Fibroblast of upper back skin (primary cell): ENCODE data around the gene NEK9.
"Not testable (repeated sequence)": the region's sequence is repeated elsewhere in the genome, so short reads cannot be mapped to it uniquely, and the experiment has no call there.

Experiments used
- DNase-seq: peaks from one replicate; pipeline ENCODE4 v3.0.0-alpha.2; 2013

NEK9 gene

GRCh38 chr14:75143761-75144527 is 17.1 kb upstream of the NEK9 start:
- DNase-seq, result no peak

DNA sequence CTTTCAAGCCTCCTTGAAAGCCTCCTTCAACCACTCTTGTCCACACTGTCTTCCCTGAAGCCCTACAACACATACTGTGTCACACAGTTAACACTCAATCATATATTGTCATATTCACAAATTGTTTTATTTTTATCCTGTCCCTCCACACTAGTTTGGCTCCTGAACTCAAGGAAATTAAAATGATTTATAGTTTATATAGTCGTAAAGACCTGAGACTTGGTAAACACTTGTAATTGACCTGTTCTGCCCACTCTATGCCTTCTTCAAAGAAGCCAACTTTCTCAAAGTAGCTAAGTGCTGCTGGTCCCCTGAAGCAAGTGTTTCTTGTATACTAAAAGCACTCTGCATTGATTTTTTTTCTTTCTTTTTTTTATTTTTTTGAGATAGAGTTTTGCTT is 15.6 kb upstream of the NEK9 start:
- no peak for DNase-seq

DNA sequence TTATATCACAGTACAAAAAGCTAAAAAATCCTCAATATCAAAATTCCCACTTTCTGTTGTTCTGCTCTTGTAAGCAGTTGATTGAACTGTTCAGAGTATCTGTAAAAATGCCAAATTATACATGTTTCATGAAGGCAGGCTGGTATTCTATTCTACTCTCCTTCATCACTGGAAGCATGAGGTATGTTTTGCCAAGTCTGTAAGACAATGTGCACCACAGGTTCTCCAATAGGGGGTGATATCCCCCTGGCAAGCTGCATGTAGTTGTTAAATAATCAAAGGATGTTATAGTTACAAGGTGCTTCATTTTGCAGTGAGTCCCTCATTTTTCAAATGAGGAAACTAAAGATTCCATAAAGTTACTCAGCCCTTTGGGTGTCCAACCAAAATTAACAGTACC is 15.1 kb upstream of the NEK9 start:
- DNase-seq, result peak; percentile 34

GRCh38 chr14:75141062-75141461 is 14.2 kb upstream of the NEK9 start:
- no peak for DNase-seq

DNA sequence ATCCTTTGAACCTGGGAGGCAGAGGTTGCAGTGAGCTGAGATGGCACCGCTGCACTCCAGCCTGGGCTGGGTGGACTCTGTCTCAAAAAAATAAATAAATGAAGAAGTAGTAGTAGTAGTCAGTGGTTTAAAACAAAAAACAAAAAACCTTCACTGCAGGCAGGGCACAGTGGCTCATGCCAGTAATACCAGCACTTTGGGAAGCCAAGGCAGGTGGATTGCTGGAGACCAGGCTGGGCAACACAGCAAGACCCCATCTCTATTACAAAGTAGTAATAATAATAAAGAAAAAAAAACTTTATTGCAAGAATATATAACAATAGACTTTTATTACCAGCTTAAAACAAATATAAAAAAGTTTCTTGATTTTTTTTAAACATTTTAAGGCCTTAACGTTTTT is 13.8 kb upstream of the NEK9 start:
- DNase-seq, result no peak

DNA sequence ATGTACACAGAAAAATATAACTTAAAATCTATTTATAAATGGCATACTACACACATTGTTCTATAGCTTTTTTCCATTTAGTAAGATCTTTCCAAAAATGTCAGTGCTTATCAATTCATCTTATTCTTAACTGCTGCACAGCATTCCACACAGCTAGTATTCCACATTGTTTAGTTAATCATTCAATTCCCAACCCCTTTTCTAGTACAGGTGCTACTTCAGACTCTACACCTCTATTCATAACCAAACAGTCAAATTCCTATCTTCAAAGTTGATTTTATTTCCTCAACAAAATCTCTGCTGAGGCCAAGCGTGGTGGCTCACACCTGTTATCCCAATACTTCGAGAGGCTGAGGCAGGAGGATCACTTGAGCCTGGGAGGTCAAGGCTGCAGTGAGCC is 12.3 kb upstream of the NEK9 start:
- no peak for DNase-seq

DNA sequence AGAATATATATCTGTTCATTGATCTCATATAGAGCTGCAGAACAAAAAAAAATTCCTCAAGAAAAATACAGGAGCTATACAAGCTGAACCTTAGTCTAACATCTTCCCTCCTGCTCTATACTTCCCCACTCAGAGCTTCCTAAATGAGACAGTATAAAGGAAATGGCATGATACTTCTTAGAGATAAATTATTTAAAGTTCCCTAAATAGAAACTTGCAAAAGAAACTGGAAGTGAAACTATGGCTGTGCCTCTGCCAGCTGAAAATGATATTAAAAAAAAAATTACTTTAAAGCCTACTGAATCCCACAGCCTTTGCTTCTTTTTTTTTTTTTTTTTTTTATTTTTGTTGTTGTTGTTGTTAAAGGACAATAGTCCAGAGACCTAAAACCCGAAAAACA is 11.6 kb upstream of the NEK9 start:
- DNase-seq, result no peak

DNA sequence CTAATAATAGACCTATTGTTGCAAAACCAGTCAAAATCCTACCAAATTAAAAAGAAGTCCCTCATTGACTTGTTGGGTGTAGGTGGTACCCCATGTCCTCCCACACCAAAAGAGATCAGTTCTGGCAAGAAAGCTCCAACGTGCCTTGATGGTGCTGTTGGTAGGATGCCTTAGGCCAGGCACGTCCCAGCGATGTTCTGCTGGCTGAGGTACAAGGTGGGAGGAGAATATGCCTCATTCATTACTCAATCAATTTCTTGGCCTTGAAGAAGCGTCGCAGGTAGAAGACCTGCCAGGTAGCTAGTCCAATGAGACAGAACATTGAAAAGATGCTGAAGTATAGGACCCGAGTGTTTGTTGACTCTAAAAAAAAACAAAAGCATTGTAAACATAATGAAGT is 7.8 kb upstream of the NEK9 start:
- no peak for DNase-seq

GRCh38 chr14:75133597-75133996 is 6.7 kb upstream of the NEK9 start:
- DNase-seq, result no peak

DNA sequence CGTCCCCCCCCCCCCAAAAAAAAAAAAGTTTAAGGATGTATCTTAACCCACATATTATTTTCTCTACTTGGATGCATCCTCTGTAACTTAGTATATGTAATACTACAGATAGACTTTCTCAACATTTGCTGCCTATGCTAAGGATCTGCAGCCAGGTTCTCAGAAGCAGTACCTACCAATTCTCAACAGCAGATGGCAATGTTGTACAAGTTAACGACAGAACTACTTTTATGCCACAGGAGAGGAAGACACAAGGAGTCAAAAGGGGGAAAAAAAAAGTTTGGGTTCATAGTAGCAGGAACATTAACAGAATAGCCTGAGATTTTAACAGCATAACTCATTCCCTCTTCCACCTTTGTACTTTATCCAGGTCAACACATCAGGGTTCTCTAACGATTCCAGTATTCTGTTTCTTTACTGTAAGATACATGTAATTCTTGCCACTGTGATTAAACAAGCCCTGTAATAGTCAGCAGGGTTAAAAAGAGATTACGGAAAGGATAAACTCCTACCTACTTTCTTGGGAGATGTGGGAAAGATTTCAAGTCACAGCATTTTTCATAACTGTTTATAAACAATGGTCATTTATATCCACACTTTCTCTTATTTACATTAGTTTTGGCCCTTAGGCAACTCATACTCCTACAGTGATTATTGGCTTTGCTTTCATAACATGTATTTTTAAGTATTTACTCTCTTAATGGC is 5.7 kb upstream of the NEK9 start:
- DNase-seq, result peak; percentile 76

GRCh38 chr14:75128596-75128990 is 1.7 kb upstream of the NEK9 start:
- DNase-seq, result no peak

DNA sequence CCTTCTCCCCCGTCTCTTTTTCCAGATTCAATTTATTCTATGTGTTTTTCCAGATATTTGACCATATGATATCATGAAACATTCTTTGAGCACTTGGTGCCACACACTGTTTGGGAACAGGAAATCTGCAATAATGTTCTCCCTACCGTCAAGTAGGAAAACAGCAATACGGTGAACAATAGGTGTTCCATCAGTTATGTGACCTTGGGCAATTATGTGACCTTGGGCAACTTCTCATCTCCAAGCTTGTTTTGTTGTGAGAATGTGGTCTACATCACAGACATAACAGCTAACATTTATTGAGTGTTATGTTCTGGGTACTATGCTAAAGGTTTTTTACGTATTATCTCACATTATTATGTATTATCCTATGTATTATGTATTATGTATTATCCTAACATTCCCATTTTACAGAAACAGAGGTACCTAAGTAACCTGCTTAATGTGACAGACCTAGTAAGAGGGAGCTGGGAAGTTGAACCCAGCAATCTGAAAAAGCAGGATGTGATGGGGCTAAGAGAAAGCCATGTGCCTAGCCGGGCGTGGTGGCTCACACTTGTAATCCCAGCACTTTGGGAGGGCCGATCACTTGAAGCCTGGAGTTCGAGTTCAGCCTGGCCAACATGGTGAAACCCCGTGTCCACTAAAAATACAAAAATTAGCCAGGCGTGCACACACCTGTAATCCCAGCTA is 1.2 kb upstream of the NEK9 start:
- DNase-seq, result no peak

DNA sequence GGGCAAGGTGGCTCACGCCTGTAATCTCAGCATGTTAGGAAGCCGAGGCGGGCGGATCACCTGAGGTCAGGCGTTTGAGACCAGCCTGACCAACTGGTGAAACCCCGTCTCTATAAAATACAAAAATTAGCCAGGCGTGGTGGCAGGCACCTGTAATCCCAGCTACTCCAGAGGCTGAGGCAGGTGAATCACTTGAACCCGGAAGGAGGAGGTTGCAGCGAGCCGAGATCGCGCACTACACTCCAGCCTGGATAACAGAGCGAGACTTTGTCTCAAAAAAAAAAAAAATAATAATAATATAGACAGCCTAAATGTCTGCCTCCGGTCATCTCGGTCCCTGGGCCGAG is 599 bp upstream of the NEK9 start:
- not testable (repeated sequence) for DNase-seq

DNA sequence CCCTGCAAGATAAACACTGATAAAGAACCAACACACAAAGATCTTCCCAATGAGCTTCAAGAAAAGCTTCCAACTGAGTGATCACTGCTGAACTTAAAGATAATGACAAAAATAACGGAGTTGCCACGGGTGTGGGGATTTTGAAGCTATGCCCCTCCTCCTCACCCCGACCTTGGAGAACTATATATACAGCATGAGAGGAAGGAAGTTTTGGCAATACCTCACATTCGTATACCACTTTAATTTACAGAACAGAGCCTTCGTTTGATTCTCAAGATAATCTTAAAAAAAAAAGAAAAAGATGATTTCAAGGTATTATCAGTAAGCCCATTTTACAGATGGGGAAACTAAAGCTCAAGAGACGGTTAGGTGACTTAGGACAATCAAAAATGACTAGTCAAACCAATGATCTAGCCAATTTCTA is 715 bp downstream of the NEK9 start:
- no peak for DNase-seq

DNA sequence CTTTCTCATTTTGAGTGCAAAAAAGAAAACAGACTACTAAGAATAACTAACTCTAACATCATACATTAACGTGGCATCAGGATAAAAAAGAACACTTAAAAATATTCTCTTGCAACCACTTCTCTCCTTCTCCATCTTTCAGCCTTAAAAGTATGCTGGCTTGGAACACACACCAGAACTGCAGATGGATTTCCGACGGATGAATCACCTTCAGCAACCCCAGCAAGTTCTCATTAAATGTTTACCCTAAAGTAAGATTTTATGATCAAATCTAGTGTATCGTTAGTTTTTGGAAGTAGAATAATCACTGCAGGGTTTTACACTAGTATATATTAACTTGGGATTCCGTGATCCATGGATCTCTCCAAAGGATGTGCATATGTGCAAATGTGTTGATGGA is 1.2 kb downstream of the NEK9 start:
- DNase-seq, result peak; percentile 57

GRCh38 chr14:75123991-75124390 is 2.9 kb downstream of the NEK9 start:
- peak; percentile 26 for DNase-seq

DNA sequence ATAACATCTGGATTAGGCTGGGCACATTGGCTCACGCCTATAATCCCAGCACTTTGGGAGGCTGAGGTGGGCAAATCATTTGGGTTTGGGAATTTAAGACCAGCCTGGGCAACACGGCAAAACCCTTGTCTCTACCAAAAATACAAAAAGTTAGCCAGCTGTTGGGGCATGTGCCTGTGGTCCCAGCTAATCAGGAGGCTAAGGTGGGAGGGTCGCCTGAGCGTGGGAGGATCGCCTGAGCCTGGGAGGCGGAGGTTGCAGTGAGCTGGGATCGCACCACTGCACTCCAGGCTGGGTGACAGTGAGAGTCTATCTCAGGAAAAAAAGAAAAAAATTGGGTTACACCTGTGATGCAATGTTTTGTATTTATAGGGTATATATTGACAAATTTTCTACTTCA is 5.3 kb downstream of the NEK9 start:
- no peak for DNase-seq

GRCh38 chr14:75120541-75121291 is 6.1 kb downstream of the NEK9 start:
- no peak for DNase-seq

DNA sequence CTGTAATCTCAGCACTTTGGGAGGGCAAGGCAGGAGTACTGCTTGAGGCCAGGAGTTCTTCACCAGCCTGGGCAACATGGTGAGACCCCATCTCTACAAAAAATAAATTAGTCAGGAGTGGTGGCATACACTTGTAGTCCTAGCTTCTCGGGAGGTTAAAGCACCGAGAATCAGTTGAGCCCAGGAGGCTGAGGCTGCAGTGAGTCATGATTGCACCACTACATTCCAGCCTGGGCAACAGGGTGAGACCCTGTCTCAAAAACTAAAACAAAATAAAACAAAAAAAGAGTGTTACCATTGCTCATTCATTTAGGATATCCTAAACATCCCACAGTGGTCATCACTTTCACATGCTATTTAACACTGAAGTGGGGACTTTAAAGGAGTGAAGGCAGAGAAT is 7.8 kb downstream of the NEK9 start:
- no peak for DNase-seq

GRCh38 chr14:75113932-75114539 is 12.8 kb downstream of the NEK9 start:
- no peak for DNase-seq

DNA sequence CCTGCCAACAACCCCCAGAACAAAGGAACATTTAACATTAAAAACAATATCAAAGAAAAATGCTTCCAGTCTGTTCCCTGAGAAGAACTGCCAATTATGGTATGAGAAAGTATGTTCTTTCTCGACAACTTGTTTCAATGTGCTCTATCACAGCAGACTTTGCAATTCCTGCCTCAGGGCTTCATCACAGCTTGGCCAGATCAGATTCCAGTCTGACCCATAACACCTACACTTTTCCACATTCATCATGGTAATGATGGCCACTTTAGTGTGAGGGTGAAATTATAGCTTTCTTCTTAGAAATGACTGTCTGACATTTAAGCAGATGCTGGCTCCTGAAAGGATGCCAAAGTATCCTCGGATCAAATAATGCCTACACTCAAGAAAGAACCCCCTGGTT is 17.0 kb downstream of the NEK9 start:
- DNase-seq, result no peak

DNA sequence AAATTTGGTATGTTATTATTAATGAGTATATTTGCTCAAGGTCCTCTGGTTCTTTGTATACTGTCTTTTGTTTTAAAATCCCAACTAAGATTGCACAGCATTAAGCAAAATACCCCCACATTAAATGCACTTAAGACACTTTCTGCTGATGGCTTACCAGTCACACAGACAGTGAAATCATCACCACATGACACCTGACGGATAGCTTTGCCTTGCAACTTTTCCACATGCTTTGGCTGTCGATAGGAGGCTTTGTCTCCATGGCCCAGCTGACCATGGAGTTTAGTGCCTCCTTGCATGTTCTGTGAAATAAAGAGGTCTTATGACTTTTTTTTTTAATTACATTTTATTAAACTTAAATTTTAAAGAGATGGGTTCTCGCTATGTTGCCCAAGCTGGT is 19.7 kb downstream of the NEK9 start:
- no peak for DNase-seq

- no peak for DNase-seq
Observed at GRCh38 chr14:75101491-75101890, 25.4 kb downstream of the NEK9 start.
